ENCODE results near the gene JMJD8. TPM values are rescaled to one million over a fixed set of nuclear protein-coding genes. Genes with fewer than 3 reads are reported as not detected.
A peak's percentile ranks its signal among the peaks of the same experiment; 100 is the strongest.

The JMJD8 gene
- total RNA-seq, 1 donor from 2014 or later, result 57.6 TPM

- no peak for TF ChIP-seq CTCF (IDR thresholded peaks at IDR 0.05)
- peaks cover 23% of the 10 kb centered on the region for H3K4me1 Mint-ChIP-seq (ENCODE audit: unreplicated experiment)
- DNase-seq (ENCODE audit: extremely low spot score, unreplicated experiment), result no peak
- peak overlapping the region; percentile 54 for H3K4me3 Mint-ChIP-seq (ENCODE audit: unreplicated experiment)
- no peaks in the 10 kb centered on the region for H3K9me3 Mint-ChIP-seq (ENCODE audit: unreplicated experiment)
- H3K27me3 Mint-ChIP-seq (ENCODE audit: unreplicated experiment), result no peaks in the 10 kb centered on the region
- no peaks in the 10 kb centered on the region for H3K36me3 Mint-ChIP-seq (ENCODE audit: unreplicated experiment)
- H3K27ac Mint-ChIP-seq (ENCODE audit: unreplicated experiment), result no peak overlapping the region
These were observed 39.6 kb downstream of the JMJD8 start for GRCh38 chr16:644556-644955.

GRCh38 chr16:643050-643368 is 41.1 kb downstream of the JMJD8 start:
- DNase-seq (ENCODE audit: extremely low spot score, unreplicated experiment), result no peak
- Mint-ChIP-seq H3K27ac (ENCODE audit: unreplicated experiment) (no peak overlapping the region), H3K4me3 (ENCODE audit: unreplicated experiment) (peak overlapping the region; percentile 61), H3K36me3 (ENCODE audit: unreplicated experiment) (no peaks in the 10 kb centered on the region), H3K27me3 (ENCODE audit: unreplicated experiment) (no peaks in the 10 kb centered on the region), H3K9me3 (ENCODE audit: unreplicated experiment) (no peaks in the 10 kb centered on the region), H3K4me1 (ENCODE audit: unreplicated experiment) (peaks cover 16% of the 10 kb centered on the region)
- no peak for TF ChIP-seq CTCF (IDR thresholded peaks at IDR 0.05)

DNA sequence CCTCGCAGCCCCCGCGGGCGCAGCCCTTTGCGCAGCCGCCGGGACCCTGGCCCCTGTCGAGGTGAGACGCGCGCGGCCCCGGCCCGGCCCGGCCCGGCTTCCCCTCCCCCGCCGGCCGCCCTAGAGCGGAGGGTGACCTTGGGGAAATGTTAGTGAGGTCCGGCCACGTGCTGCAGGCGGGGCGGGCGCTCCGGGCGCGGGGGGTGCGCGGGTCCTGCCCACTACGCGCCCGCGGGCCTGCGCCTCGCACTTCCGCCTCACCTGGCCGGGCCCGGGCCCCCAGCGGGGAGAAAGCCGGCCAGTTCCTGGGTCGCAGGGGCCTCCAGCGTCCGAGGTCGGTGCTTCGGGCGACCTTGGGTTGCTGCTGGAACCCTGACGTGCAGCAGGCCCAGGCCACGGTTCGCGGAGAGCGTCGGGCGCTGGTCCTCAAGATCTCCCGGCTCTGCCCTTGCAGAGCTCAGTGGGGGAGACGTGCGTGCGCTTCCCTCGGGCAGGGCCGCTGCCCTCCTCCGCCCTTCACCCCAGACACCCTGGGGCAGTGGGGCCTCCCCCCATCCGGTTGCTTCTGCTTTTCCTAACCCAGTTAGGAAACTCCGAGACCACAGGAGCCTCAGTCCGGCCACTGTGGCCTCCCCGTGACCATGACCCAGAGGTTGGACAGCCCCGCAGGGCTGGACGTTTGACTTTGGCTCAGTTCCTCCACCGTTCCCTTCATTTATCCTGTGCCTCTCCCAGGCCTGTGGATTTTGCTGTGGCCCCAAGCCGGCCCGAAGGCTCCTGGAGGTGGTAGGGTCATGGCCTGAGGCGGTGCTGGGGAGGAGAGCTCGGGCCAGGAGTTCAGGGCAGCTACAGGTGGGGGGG is 41.7 kb downstream of the JMJD8 start:
- H3K4me3 Mint-ChIP-seq (ENCODE audit: unreplicated experiment), result peak overlapping the region; percentile 61
- no peaks in the 10 kb centered on the region for H3K36me3 Mint-ChIP-seq (ENCODE audit: unreplicated experiment)
- H3K9me3 Mint-ChIP-seq (ENCODE audit: unreplicated experiment), result no peaks in the 10 kb centered on the region
- no peaks in the 10 kb centered on the region for H3K27me3 Mint-ChIP-seq (ENCODE audit: unreplicated experiment)
- H3K27ac Mint-ChIP-seq (ENCODE audit: unreplicated experiment), result no peak overlapping the region
- H3K4me1 Mint-ChIP-seq (ENCODE audit: unreplicated experiment), result peaks cover 14% of the 10 kb centered on the region
- DNase-seq (ENCODE audit: extremely low spot score, unreplicated experiment), result no peak
- no peak for TF ChIP-seq CTCF (IDR thresholded peaks at IDR 0.05)

DNA sequence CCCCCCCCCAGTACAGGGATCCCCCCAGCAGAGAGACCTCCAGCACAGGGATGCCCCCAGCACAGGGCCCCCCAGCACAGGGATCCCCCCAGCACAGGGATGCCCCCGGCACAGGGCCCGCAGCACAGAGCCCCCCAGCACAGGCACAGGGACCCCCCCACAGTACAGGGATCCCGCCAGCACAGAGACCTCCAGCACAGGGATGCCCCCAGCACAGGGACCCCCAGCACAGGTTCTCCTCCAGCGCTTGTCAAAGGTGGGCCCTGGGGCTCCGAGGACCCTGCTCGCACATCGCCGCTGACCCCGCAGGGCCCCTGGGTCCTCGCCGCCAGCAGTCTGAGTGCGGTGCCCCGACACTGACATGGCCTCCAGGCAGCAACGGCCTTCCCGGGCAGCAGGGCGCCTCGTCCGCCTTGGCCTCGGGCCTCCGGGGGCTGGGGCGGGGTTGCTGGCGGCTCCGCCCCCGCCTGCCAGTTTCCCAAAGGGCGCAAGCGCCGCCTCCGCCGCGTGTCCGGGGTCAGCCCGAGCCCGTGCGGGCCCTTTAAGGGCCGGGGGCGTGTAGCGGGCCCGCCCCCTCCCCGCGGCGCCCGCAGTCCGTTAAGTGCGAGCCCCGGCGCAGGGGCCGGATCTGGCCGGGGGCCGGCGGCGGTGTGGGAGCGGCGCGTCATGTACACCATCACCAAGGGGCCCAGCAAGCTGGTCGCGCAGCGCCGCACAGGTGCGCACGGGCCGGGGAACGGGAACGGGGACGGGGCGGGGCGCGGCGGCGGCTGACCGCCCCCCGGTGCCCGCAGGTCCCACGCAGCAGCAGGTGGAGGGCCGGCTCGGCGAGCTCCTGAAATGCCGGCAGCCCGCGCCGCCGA is 42.6 kb downstream of the JMJD8 start, which contains the start of gene MCRIP2:
TSS of gene MCRIP2 (plus strand) at position 503 of the 863 bp plus-strand sequence. CDS start at position 667, 164 bp downstream.
- no peaks in the 10 kb centered on the region for H3K9me3 Mint-ChIP-seq (ENCODE audit: unreplicated experiment)
- no peaks in the 10 kb centered on the region for H3K36me3 Mint-ChIP-seq (ENCODE audit: unreplicated experiment)
- peaks cover 14% of the 10 kb centered on the region for H3K4me1 Mint-ChIP-seq (ENCODE audit: unreplicated experiment)
- H3K4me3 Mint-ChIP-seq (ENCODE audit: unreplicated experiment), result peak within 1 kb of the TSS; percentile 61
- no peak for DNase-seq (ENCODE audit: extremely low spot score, unreplicated experiment)
- no peak within 1 kb of the TSS for H3K27ac Mint-ChIP-seq (ENCODE audit: unreplicated experiment)
- H3K27me3 Mint-ChIP-seq (ENCODE audit: unreplicated experiment), result no peaks in the 10 kb centered on the region
- no peak for TF ChIP-seq CTCF (IDR thresholded peaks at IDR 0.05)

DNA sequence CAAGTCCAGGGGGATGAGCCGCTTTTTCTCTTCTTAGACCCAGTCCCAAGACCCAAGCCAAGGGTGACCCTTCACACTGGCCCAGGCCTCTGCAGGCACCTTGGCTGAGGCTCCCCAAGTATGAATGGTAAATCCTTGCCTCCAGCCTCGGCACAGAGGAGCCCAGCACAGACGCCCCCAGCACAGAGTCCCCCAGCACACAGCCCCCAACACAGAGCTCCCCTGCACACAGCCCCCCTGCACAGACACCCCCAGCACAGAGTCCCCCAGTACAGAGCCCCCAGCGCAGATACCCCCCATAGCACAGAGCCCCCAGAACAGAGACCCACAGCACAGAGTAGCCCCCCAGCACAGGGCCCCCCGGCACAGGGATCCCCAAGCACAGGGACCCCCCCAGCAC is 43.5 kb downstream of the JMJD8 start:
- Mint-ChIP-seq H3K36me3 (ENCODE audit: unreplicated experiment) (no peaks in the 10 kb centered on the region), H3K4me1 (ENCODE audit: unreplicated experiment) (peaks cover 10% of the 10 kb centered on the region)
- DNase-seq (ENCODE audit: extremely low spot score, unreplicated experiment), result no peak

More for the DNA sequence above, 43.5 kb downstream of the JMJD8 start:
- H3K27ac Mint-ChIP-seq (ENCODE audit: unreplicated experiment), result no peak overlapping the region
- peak overlapping the region; percentile 26 for H3K4me3 Mint-ChIP-seq (ENCODE audit: unreplicated experiment)
- no peak for TF ChIP-seq CTCF (IDR thresholded peaks at IDR 0.05)
- no peaks in the 10 kb centered on the region for H3K27me3 Mint-ChIP-seq (ENCODE audit: unreplicated experiment)
- no peaks in the 10 kb centered on the region for H3K9me3 Mint-ChIP-seq (ENCODE audit: unreplicated experiment)

All from osteocyte (in vitro differentiated cells).